GM12891 (cell line): ENCODE measurements around the gene BCL2.

Experiments
- DNase-seq: peaks from one replicate; pipeline ENCODE4 v3.0.0; 2011; ENCODE audit warnings: low spot score; ENCODE audit not compliant: insufficient read length
- FAIRE-seq: peaks from 2 replicates; lab custom pipeline; 2011; peaks lifted over from hg19 to GRCh38; lab: Jason Lieb, UNC
- PAX5 ChIP-seq: IDR thresholded peaks from 2 replicates; pipeline ENCODE4 v1.6.1; 2011; ENCODE audit warnings: low read length, moderate library complexity, mild to moderate bottlenecking; ENCODE audit not compliant: insufficient read depth, severe bottlenecking
- POLR2A ChIP-seq: IDR thresholded peaks from 2 replicates; pipeline ENCODE4 v1.6.1; 2011; ENCODE audit warnings: low read depth, low read length, control low read depth
- POLR2AphosphoS5 ChIP-seq: IDR thresholded peaks from 2 replicates; pipeline ENCODE4 v1.6.1; 2011; ENCODE audit warnings: low read depth, low read length, control low read depth
- POU2F2 ChIP-seq: IDR thresholded peaks from 2 replicates; pipeline ENCODE4 v1.6.1; 2011; ENCODE audit warnings: low read depth, mild to moderate bottlenecking, control low read depth, low read length, moderate library complexity
- SPI1 ChIP-seq: IDR thresholded peaks from 2 replicates; pipeline ENCODE4 v1.6.1; 2011; ENCODE audit warnings: low read depth, low read length, control low read depth
- TAF1 ChIP-seq: IDR thresholded peaks from 2 replicates; pipeline ENCODE4 v1.6.1; 2011; ENCODE audit warnings: low read depth, low read length, control low read depth

The BCL2 gene

DNA sequence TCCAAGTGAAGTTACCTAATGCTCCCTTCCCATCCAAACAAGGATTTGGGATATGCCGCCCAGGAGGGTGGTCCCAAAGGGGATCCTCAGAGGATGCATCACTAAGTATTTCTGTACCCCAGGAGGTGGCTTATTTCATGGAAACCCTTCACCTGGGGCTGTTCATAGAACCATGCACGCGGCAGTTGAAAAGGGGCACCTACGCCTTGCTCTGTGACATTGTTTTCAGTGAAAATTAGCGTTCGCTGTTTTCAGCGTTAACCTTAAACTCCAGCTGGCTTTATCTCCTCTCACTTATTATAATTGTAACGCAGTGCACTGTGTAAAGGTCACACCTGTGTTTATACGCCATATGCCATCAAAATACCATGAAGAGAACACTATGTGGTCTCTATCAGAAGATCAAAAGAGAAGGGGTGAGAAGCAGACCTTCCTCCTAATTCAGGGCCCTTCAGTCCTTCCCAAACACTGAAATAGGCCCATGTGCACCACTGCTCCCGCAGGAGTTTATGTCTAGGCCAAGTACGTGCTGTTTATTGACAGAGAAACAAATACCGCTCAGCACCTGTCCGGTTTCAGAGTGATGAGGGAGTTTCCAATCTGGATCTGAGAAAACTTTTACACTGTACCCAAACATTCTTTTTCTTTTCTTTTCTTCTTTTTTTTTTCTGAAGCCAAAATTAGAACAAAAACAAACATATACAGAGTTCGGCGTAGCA, 162.1 kb downstream of the BCL2 start:
- no peak for FAIRE-seq
- TF ChIP-seq POLR2AphosphoS5, result peak; percentile 38; the same call in 1 of the 2 replicates
- TF ChIP-seq TAF1, result peak; percentile 53; the same call in 1 of the 2 replicates
- TF ChIP-seq POLR2A, result peak; percentile 64
- 0 out of 2 replicates have a peak, but pooled peaks have one; percentile 37 for TF ChIP-seq POU2F2
- TF ChIP-seq PAX5, result no peak
- DNase-seq, result no peak

DNA sequence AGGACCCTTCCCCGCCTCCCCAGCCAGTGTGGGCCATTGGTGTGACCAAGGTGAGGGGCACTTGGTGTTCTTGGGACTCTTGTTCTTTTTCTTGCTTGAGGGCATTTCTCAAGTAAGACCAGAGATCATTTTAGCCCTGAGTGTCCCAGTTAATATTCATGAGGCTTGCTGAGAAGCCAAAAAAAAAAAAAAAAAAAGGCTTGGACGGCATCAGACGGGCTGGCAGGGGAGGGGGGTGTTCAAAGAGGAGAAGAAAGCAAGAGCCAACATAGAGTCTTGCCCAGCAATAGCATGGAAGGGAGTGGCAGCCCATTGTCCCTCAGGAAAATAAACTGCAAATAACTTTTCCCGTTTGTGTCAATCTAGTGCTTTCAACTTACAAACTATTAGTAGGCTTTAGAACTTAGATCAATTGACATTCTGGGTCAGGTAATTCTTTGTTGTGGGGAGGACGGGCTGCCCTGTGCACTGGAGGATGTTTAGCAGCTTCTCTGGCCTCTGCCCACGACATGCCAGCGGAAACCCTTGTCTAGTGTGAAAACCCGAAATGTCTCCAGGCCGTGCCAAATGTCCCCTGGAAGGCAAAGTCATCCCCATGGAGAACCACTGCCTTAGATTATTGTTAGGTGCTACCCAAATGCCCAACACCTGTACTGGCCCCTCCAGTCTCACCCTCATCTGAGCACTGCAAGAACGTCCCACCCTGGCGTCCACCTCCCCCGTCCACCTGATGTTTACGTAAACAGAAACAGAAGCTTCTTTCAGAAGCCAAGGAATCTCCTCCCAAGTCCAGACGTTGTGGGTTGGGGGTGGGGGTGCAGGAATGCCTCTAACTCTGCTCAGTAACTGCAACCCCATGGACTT, 163.4 kb downstream of the BCL2 start:
- DNase-seq (no peak), FAIRE-seq (peak; percentile 57)
- TF ChIP-seq TAF1 (no peak), POLR2A (0 out of 2 replicates have a peak, but pooled peaks have one; percentile 33), PAX5 (no peak), POLR2AphosphoS5 (peak; percentile 75; the same call in 1 of the 2 replicates), POU2F2 (0 out of 2 replicates have a peak, but pooled peaks have one; percentile 15), SPI1 (no peak)

DNA sequence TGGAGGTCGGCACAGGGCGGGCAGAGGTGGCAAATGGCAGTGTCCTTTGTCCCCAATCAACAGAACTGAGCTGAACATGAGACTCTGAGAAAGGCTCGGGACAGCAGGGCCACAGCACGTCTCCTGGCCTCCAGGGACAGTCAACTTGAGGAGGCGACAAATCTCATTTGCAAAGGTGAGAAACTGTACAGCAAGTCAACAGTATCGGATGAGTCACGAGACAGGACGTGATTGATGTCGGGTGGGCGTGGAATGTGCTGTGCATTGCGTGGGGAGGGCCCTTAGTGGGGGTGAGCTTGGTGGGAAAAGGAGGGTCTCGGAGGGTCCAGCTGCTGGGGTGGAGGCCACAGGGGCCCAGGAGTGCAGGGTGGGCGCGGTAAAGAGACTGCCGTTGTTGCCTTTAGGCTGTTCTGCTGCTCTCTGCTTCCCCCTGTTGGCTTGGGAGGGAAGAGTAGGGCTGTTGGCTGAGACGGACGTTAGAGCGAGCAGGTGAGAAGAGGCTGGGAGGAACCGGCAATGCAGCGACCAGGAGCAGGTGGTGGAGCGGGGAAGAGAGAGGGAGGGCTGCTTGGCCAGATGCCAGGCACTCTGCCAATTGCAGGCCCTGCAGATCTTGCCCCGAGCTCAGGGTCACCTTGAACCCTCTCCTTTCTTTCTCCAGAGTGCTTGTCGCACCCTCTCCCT, 164.3 kb downstream of the BCL2 start:
- peak; percentile 98 for FAIRE-seq
- peak; percentile 68 for TF ChIP-seq POLR2AphosphoS5
- TF ChIP-seq POLR2A, result peak; percentile 74
- peak; percentile 59; the same call in 1 of the 2 replicates for TF ChIP-seq POU2F2
- TF ChIP-seq SPI1, result 0 out of 2 replicates have a peak, but pooled peaks have one; percentile 39
- no peak for TF ChIP-seq PAX5
- DNase-seq, result no peak

GRCh38 chr18:63154350-63155152, 165.0 kb downstream of the BCL2 start:
- FAIRE-seq, result no peak
- TF ChIP-seq POLR2AphosphoS5 (peak; percentile 43; the same call in 1 of the 2 replicates), POLR2A (no peak)

DNA sequence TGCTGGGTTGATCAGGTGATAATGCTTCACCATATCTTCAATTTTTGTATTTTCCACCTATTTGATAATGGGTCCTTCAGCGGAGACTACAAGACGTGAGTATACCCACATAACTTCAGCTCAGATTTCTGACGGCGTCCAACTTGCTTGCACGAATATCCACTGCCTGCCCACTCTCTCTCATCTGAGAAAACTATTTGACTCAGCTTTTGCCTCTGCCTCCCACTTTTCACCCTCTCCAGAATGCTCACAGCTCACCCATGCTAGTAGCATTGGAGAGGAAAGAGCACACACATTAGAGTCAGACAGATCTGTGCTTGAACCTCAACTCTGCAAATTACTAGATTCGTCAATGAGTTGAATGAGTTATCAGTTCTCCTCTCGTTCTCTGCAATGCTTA, 166.8 kb downstream of the BCL2 start:
- peak; percentile 33 for FAIRE-seq
- no peak for DNase-seq
- TF ChIP-seq POLR2AphosphoS5, result peak; percentile 57; the same call in 1 of the 2 replicates
- TF ChIP-seq PAX5, result no peak
- no peak for TF ChIP-seq POU2F2
- TF ChIP-seq POLR2A, result peak; percentile 62
- TF ChIP-seq TAF1, result no peak
- no peak for TF ChIP-seq SPI1

More at GRCh38 chr18:63154350-63155152, 165.0 kb downstream of the BCL2 start:
- no peak for DNase-seq

DNA sequence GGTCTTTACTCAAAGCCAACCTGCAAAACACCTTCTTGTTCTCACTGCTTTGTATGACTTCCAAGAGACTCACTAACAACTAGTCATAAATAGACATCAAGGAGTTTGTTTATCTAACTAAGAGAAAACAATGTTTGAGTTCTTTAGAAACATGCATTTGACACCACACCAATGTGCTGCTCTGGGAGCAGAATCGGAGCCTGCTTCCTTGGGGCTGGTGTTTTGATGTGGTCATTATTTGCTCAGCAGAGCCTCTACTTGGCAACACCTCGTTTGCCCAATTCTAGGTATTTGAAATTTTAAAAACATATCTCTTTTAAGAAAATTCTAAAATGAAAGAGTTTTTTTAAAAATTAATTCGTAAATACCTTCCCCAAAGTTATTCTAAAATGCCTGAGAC, 167.5 kb downstream of the BCL2 start:
- FAIRE-seq, result no peak
- TF ChIP-seq POLR2AphosphoS5, result no peak
- no peak for TF ChIP-seq POU2F2
- no peak for TF ChIP-seq PAX5
- no peak for TF ChIP-seq SPI1
- no peak for TF ChIP-seq POLR2A
- no peak for TF ChIP-seq TAF1
- DNase-seq, result no peak

- FAIRE-seq (no peak), DNase-seq (no peak)
- no peak for TF ChIP-seq SPI1
- TF ChIP-seq POLR2A, result no peak
Measured at GRCh38 chr18:63151539-63151938, 168.0 kb downstream of the BCL2 start.

GRCh38 chr18:63150942-63151421, 168.6 kb downstream of the BCL2 start:
- TF ChIP-seq POU2F2, result no peak
- no peak for TF ChIP-seq SPI1
- no peak for TF ChIP-seq POLR2A
- 0 out of 2 replicates have a peak, but pooled peaks have one; percentile 23 for TF ChIP-seq POLR2AphosphoS5
- FAIRE-seq (peak; percentile 82), DNase-seq (no peak)

GRCh38 chr18:63150326-63150725, 169.2 kb downstream of the BCL2 start:
- FAIRE-seq (no peak), DNase-seq (no peak)

More at GRCh38 chr18:63150326-63150725, 169.2 kb downstream of the BCL2 start:
- TF ChIP-seq POLR2A (no peak), POLR2AphosphoS5 (no peak; the same call in 1 of the 2 replicates), POU2F2 (no peak), TAF1 (no peak), PAX5 (no peak), SPI1 (no peak)
